ENCODE data around the gene MYBBP1A.

DNA sequence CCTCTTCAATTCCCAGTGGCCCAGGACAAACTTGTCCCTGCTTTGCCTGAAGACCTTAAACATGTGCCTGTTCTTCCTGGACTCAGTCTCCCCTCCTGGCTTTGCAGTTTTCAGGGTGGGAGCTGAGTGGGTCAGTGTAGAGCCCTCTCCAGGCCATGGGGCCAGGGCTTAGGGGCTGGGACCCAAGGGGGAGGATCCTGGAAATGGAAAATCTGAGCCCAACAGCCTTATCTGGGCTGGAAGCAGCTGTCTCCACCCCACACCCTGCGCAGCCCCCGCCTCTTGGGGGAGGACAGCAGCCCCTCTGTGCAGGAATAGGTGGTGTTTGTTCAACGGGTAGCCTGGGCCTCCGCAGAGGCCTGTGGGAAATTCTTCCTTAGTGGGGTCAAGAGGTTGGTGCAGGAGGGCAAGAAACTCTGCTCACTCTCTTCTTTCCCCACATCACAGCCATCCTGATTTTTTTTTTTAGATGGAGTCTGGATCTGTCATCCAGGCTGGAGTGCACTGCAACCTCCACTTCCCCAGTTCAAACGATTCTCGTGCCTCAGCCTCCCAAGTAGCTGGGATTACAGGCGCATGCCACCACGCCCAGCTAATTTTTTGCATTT, 22.3 kb upstream of the MYBBP1A start:
- TF ChIP-seq YY1 (IDR thresholded peaks at IDR 0.05; ENCODE audit: insufficient read depth, insufficient read length) (no peak), ZNF274 (IDR thresholded peaks at IDR 0.05; ENCODE audit: low read depth, low read length) (no peak), SUZ12 (IDR thresholded peaks at IDR 0.05; ENCODE audit: extremely low read depth, insufficient read depth, insufficient read length) (no peak)
